Breast epithelium (tissue), 4 donors: ENCODE data around the gene DRC3. TPM values are rescaled to one million over a fixed set of nuclear protein-coding genes. Genes with fewer than 3 reads are reported as not detected.

ENCODE experiments used
- DNase-seq, 2 donors: peaks; one replicate each; pipeline ENCODE4 v3.0.0-alpha.2; 2019; ENCODE audit warnings: low spot score in 2 of 2
- H3K27ac ChIP-seq, 2 donors: fragments of 200-600 bp; sonication (generic) in 1 of 2; one replicate each; pipeline ENCODE4 v1.5.1; 2016 to 2019; ENCODE audit warnings: mild to moderate bottlenecking in 1 of 2
- H3K27me3 ChIP-seq, 2 donors: fragments of 200-600 bp; sonication (generic) in 1 of 2; one replicate each; pipeline versions ENCODE4 v1.5.1 to v1.6.0; 2017 to 2019; ENCODE audit warnings: control low read depth in 1 of 2, mild to moderate bottlenecking in 1 of 2
- H3K36me3 ChIP-seq: fragments of 200-600 bp; one replicate; pipeline ENCODE4 v1.5.1; 2019
- H3K4me1 ChIP-seq, 2 donors: fragments of 200-600 bp; sonication (generic); one replicate each; pipeline ENCODE4 v1.5.1; 2016 to 2019; ENCODE audit warnings: control low read depth in 1 of 2
- H3K4me3 ChIP-seq, 3 donors: fragments of 200-600 bp; sonication (generic); 1 replicate in 2 of 3; 2 replicates in 1 of 3; pipeline ENCODE4 v1.5.1; 2016 to 2019; ENCODE audit warnings: mild to moderate bottlenecking in 3 of 3, moderate library complexity in 2 of 3
- H3K9me3 ChIP-seq, 2 donors: fragments of 200-600 bp; sonication (generic) in 1 of 2; one replicate each; pipeline ENCODE4 v1.5.1; 2016 to 2019; ENCODE audit warnings: control low read depth in 1 of 2
- POLR2A ChIP-seq: fragments of 450-650 bp; IDR thresholded peaks from one replicate; pipeline ENCODE4 v1.6.1; 2016; ENCODE audit warnings: antibody characterized with exemption, mild to moderate bottlenecking, moderate library complexity
- POLR2AphosphoS5 ChIP-seq, 3 donors: sonication (generic); formaldehyde crosslinking; IDR thresholded peaks; one replicate each; pipeline ENCODE4 v1.6.1; 2017; ENCODE audit warnings: antibody characterized with exemption in 3 of 3
- intact Hi-C: fragments of 100-400 bp; cut with DNase I; formaldehyde crosslinking; loops from one replicate; pipeline ENCODE4 v1.15.1; 2023; ENCODE audit warnings: low total_unique reads
- total RNA-seq, 3 donors: library from RNA; depleted of rRNA; stranded (reverse); fragments of >200 nt; gene quantifications; one replicate each; pipeline ENCODE4 v1.1.0, GENCODE V29; 2016
- TF ChIP-seq, protein P1 (sequence below), 3 donors: fragments of 450-650 bp; IDR thresholded peaks; one replicate each; pipeline ENCODE4 v1.5.1; 2016 to 2017; ENCODE audit warnings: antibody characterized with exemption in 3 of 3, mild to moderate bottlenecking in 3 of 3, moderate library complexity in 3 of 3

DRC3 gene
- total RNA-seq, 3 donors from 2014 or later: 0.96 to 18.0 (median 10.5) TPM

DNA sequence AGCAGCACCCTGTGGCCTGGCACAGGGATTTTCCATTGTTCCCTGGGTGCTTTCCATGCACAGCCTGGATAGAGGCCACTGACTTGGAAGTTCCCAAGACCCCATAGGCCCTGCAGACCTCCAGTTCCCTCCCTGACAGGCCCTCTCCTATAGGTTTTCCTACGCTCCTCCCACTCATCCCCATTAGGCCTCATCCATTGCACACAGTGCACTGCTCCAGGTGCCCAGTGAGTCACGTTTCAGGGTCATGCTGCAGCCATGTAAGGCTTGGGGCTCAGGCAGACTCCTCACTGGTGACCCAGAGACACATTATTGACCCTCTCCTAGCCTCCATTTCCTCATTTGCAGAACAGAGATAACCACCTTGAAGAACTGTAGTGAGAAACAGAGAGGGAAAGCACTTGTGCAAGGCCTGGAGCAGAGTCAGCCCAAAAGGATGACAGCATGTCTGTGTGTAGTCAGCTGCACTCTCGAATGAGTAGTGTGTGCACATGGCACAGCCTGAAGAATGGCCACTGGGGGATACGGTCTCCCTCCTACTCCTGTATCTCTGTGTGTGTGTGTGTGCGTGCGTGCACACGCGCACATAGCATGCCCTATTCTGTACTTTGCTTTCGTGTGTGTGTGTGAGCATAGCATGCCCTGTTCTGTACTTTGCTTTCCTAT is 26.8 kb downstream of the DRC3 start:
- TF ChIP-seq POLR2AphosphoS5 (IDR thresholded peaks at IDR 0.05): no peak
- TF ChIP-seq, protein P1, sequence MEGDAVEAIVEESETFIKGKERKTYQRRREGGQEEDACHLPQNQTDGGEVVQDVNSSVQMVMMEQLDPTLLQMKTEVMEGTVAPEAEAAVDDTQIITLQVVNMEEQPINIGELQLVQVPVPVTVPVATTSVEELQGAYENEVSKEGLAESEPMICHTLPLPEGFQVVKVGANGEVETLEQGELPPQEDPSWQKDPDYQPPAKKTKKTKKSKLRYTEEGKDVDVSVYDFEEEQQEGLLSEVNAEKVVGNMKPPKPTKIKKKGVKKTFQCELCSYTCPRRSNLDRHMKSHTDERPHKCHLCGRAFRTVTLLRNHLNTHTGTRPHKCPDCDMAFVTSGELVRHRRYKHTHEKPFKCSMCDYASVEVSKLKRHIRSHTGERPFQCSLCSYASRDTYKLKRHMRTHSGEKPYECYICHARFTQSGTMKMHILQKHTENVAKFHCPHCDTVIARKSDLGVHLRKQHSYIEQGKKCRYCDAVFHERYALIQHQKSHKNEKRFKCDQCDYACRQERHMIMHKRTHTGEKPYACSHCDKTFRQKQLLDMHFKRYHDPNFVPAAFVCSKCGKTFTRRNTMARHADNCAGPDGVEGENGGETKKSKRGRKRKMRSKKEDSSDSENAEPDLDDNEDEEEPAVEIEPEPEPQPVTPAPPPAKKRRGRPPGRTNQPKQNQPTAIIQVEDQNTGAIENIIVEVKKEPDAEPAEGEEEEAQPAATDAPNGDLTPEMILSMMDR (IDR thresholded peaks at IDR 0.05): no peak
- TF ChIP-seq POLR2A: no peak
- no peak for DNase-seq
- Histone ChIP-seq H3K4me3 (no peak overlapping the region), H3K27ac (no peak overlapping the region), H3K9me3 (no peaks in the 10 kb centered on the region), H3K27me3 (no peaks in the 10 kb centered on the region), H3K36me3 (no peaks in the 10 kb centered on the region), H3K4me1 (no peaks in the 10 kb centered on the region)
- intact Hi-C loops: no loop called here

DNA sequence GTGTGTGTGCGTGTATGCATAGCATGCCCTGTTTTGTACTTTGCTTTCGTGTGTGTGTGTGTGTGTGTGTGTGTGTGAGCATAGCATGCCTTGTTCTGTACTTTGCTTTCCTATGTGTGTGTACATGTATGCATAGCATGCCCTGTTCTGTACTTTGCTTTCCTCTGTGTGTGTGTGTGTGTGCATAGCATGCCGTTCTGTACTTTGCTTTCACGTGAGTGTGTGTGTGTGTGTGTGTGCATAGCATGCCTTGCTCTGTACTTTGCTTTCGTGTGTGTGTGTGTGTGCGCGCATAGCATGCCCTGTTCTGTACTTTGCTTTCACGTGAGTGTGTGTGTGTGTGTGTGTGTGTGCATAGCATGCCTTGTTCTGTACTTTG is 27.4 kb downstream of the DRC3 start:
- Histone ChIP-seq H3K27ac (no peak overlapping the region), H3K4me3 (no peak overlapping the region), H3K9me3 (no peaks in the 10 kb centered on the region), H3K27me3 (no peaks in the 10 kb centered on the region), H3K4me1 (no peaks in the 10 kb centered on the region), H3K36me3 (no peaks in the 10 kb centered on the region)
- TF ChIP-seq, protein P1 (IDR thresholded peaks at IDR 0.05): no peak
- TF ChIP-seq POLR2A (no peak), POLR2AphosphoS5 (IDR thresholded peaks at IDR 0.05) (no peak)
- intact Hi-C loops: no loop called here
- DNase-seq: no peak

DNA sequence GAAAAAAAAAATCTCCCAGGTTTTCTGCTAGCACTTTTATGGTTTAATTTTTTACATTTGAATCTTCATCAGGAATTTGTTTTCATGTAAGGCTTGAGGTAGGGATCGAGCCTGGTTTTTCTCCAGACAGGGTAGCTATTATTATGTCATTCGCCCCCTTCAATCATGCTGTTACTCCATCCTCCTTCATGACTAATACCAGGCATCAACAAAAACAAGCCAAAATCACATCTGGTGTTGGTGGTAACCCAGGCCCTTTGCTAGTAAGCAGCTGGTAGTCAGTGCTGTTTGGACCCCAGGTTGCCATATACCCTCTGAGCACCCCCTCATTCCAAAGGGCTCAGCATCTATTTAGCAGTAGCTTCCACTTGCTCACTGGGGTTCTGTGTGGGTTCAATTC is 29.5 kb downstream of the DRC3 start:
- H3K9me3 ChIP-seq: no peaks in the 10 kb centered on the region
- intact Hi-C loops: no loop called here
- TF ChIP-seq, protein P1 (IDR thresholded peaks at IDR 0.05): no peak
- TF ChIP-seq POLR2AphosphoS5 (IDR thresholded peaks at IDR 0.05) (no peak), POLR2A (no peak)
- H3K4me3 ChIP-seq: no peak overlapping the region
- no peaks in the 10 kb centered on the region for H3K36me3 ChIP-seq
- no peaks in the 10 kb centered on the region for H3K27me3 ChIP-seq
- H3K27ac ChIP-seq: no peak overlapping the region
- no peak for DNase-seq
- H3K4me1 ChIP-seq: no peaks in the 10 kb centered on the region

DNA sequence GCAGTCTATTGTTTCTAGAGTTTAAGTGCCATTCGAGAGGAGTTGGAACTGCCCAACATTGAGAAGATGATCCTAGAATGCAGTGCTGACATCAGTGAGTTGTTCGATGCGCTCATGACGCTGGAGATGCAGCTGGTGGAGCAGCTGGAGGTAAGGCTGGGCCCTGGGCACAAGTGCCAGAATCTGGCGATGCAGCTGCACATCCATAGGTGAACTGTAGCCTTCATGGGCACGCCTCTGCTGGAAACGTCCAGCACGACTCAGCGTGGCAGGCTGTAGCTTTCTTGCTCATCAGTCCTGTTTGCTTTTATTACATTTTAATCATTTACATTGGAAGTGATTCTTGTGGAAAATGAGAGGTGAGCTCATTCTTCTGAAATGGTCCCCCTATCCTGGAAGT is 31.7 kb downstream of the DRC3 start:
- Histone ChIP-seq H3K4me1 (no peaks in the 10 kb centered on the region), H3K4me3 (no peak overlapping the region), H3K36me3 (no peaks in the 10 kb centered on the region), H3K27me3 (no peaks in the 10 kb centered on the region), H3K27ac (no peak overlapping the region), H3K9me3 (no peaks in the 10 kb centered on the region)
- intact Hi-C loops: no loop called here
- DNase-seq: no peak
- TF ChIP-seq, protein P1 (IDR thresholded peaks at IDR 0.05): no peak
- TF ChIP-seq POLR2A: no peak
- TF ChIP-seq POLR2AphosphoS5 (IDR thresholded peaks at IDR 0.05): no peak

DNA sequence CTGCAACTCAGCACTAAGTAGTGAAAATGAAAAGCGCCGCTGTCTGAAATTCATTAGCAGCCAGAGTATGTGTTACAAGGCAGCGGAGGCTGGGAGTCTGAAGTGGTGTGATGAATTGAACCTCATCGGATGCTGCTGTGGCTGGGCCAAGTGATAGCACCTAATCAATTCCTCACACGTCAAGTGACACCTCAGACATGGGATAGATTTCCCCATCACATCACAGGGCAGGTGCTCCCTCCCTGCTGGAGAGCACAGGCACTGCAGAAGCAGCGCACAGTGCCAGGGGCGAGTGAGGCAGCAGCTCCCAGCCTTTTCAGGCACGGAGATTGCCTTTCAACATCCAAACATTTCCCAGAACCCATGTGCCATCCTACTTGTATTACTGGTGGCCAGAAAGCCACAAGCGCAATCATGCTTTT is 32.2 kb downstream of the DRC3 start:
- no peak for DNase-seq

More for the DNA sequence above, 32.2 kb downstream of the DRC3 start:
- Histone ChIP-seq H3K4me1 (no peaks in the 10 kb centered on the region), H3K27me3 (no peaks in the 10 kb centered on the region), H3K9me3 (no peaks in the 10 kb centered on the region), H3K36me3 (no peaks in the 10 kb centered on the region), H3K4me3 (no peak overlapping the region), H3K27ac (no peak overlapping the region)
- no peak for TF ChIP-seq POLR2A
- TF ChIP-seq, protein P1 (IDR thresholded peaks at IDR 0.05): no peak
- intact Hi-C loops: no loop called here
